Fibroblast of skin of abdomen (primary cell): ENCODE measurements around the gene SAA4.
"Not testable (repeated sequence)": the region's sequence is repeated elsewhere in the genome, so short reads cannot be mapped to it uniquely, and the experiment has no call there.

Source experiments
- DNase-seq: peaks from one replicate; pipeline ENCODE4 v3.0.0-alpha.2; 2013

SAA4 gene

DNA sequence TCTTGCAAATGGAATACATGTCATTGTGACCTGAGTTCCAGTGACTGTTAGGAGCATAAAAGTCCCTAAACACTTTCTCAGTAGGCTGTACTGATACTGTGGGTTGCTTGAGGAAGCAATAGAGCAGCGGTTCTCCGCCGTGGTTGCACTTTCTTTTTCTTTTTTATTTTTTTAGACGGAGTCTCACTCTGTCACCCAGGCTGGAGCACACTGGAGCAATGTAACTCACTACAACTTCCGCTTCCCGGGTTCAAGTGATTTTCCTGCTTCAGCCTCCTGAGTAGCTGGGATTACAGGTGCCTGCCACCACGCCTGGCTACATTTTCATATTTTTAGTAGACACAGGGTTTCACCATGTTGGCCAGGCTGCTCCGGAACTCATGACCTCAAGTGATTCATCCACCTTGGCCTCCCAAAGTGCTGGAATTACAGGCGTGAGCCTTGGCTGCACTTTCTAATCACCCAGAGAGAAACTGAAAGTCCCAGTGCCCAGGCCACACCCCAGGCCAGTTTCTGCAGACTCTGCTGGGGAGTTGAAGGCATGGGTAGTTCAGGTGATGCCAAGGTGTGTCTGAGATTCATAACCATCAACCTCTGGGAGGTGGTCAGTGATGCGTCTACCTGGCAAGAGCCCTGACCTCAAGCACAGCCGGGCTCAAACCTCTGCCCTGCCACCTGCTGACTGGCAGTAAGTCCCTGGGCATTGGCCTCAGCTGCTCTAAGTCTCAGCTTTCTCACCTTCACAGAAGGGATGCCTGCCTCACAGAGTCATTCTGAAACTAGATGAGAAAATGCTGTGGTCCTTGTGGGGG lies 10.0 kb upstream of the SAA4 start:
- not testable (repeated sequence) for DNase-seq

DNA sequence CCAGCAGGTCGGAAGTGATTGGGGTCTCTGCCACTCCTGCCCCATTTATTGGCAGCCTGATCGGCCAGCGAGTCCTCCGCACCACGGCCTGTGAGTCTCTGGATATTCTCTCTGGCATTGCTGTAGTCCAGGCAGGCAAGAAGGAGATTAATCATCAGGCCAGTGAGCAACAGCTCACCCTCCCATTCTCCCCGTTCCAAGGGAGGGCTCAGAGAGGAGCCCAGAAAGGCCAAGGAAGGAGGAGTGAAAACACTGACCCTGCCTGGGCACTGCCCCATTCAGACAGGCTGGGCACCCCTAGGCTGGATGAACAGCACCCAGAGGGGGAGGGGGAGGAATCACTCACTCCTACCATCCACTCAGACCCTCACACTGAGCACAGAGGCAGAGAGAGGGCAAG lies 8.8 kb upstream of the SAA4 start:
- DNase-seq = no peak

DNA sequence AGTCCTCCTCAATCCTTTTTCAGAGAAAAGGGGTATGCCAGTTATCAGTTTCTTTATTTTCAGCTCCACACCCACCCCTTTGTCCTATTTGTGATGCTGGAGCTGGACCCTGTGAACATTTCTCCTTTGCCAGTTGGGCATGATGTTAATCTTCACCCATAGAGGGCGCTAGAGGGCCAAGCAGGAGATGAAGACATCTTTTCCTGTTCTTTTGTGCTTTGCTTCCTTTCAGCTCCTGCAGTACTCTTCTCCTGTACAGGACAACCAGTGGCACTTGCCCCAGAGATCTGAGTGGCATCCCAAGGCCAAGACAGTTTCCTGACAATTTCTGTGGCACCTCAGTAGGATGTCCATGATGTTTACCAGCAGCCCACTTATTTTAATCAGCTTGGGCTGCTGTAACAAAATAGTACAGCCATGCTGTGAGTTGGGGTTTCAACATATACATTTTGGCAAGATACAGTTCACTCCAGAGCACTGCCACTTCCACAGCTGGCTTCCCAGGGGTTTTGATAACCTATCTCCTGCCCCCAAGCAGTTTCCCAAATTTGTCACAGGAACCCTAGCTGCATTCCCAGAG lies 7.3 kb upstream of the SAA4 start:
- peak; percentile 63 for DNase-seq

DNA sequence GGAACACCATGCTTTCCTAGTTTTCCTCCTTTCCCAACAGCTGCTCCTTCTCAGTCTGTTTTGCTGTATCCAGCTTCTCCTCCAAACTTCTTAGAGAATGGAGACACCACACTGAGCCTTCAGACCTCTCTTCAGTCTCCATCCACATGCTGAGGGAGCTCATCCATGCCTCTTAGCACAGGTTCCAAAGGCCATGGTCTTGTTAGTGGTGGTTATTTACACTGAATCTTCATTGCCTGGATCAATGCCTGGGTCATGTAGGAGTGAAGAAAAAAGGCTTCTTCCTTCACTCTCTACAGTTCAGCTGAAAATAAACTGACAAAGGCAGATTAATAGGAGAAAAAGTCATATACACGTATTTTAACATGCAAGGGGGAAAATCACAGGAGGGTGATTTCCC lies 3.1 kb upstream of the SAA4 start:
- DNase-seq = no peak

DNA sequence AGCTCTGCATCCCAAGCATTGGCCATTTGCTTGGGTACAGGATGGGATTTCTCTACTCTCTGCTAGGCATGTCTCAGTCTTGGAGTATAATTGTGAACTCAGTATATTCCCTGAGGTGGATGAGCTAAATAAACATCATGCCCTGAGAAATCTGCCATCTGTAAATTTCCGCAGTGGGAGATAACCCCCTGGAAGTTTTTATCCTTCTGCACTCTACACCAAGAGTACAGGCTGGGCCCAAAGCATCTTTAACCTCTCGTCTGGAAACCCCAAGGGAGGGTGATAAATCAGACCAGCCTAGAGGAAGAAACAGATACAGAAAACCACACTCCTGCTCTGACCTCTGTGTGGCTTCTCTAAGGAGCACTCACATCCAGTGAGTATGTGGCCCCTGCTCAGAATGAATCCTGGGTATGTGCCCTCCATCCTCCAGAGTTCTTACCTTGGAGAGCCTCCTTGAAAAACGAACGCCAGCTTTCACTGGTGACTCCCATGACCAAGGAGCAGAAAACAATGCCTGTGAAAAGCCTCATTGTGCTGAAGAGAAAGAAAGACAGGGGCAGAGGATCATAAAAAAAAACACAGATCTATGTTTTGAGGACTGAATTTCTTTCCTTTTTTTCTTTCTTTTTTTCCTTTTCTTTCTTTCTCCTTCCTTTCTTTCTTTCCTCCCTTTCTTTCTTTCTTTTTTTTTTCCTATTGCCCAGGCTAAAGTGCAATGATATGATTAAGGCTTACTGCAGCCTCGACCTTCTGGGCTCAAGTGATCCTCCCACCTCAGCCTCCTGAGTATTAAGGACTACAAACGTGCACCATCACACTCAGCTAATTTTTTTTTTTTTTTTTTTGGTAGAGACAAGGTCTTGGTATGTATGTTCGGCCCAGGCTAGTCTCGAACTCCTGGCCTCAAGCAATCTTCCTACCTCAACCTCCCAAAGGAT lies 938 bp downstream of the SAA4 start:
- no peak for DNase-seq

DNA sequence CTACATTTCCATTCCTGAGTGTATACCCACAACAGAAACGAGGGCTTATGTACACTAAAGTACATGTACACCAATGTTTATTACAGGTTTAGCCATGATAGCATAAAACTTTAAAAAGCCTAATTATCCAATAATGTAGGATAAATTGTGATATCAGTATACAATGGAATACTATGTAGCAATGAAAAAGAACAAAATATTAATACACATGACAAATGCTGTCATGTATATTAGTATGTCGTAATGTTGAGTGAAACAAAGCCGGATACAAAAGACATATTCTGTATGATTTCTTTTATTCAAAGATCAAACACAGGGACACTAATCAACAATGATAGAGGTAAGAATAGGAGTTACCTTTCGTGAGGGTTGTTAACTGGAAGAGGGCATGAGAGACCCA lies 2.7 kb downstream of the SAA4 start:
- no peak for DNase-seq

DNA sequence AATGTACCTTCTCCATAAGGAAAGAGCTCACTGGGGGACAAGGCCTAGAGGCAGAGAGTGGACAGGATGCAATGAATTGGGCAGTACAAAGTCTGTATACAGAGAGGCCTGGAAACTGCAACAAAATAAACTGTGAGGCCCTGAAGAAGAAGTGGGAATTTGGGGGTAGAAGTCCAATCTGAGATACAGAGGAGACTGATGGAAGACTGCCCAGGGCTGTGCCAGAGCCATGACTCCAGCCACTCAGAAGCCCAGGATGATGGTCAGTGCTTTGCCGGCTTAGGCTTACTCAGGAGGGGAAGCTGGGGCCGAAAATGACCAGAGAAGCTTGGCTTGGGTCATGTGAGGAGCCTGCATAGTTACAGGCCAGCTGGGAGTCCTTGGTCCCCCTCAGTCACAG lies 5.7 kb downstream of the SAA4 start:
- DNase-seq = no peak

DNA sequence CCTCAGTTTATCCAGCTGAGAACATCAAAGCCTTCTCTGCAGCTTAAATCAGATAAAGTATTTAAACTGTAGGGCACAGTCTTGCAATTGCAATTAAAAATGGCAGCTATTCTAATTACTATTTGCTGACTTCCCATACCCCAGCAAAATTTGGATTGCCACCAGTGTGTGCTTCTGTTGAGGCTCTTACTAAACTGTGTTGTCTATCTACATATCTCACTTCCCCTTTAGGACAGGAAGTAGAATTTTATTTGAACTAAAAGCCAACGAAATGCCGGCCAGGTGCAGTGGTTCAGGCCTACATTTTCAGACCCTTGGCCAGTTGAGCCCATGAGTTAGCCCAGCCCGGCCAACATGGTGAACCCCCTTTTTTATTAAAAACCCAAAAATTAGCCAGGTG lies 7.1 kb downstream of the SAA4 start:
- no peak for DNase-seq

DNA sequence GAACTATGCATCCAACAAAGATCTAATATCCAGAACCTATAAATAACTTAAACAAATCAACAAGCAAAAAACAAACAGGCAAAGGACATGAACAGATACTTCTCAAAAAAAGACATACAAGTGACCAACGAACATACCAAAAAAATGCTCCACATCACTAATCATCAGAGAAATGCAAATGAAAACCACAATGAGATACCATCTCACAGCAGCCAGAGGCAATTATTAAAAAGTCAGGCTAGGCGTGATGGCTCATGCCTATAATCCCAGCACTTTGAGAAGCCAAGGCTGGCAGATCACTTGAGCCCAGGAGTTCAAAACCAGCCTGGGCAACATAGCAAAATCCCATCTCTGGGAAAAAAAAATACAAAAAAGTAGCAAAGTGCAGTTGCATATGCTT lies 10.7 kb downstream of the SAA4 start:
- no peak for DNase-seq

DNA sequence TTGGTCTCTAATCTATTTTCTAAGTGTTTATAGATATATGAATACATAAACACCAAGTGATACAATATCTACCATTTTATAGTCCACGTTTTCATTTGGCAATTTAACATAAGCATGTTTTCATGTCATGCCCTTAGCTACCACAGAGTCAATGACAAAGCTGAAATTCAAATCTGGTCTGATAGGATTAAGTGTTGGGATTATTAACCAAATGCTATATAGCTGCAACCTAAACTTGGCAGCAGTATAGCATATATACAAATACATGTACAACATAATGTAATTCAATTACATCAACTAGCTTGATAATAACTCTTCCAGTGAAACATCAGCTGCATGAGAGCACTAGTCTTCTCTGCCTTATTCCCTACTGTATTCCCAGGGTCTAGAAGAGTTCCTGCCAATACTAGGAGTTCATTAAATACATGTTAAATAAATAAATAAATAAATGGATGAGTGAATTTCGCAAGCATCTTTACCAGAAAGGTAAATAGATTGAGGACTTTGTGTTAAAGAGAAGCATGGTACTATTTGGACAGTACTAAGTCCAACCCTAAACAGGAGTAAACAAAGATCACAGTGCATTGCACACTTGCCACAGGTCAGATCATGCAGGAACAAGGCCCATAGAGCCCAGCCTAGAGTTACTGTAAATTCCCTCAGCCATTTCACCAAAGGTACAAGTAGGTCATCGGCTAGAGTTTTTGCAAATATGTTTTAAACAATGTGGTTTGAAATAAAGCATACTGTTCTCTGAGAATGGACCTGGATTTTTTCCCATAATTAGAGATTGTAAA lies 12.8 kb downstream of the SAA4 start:
- no peak for DNase-seq

DNA sequence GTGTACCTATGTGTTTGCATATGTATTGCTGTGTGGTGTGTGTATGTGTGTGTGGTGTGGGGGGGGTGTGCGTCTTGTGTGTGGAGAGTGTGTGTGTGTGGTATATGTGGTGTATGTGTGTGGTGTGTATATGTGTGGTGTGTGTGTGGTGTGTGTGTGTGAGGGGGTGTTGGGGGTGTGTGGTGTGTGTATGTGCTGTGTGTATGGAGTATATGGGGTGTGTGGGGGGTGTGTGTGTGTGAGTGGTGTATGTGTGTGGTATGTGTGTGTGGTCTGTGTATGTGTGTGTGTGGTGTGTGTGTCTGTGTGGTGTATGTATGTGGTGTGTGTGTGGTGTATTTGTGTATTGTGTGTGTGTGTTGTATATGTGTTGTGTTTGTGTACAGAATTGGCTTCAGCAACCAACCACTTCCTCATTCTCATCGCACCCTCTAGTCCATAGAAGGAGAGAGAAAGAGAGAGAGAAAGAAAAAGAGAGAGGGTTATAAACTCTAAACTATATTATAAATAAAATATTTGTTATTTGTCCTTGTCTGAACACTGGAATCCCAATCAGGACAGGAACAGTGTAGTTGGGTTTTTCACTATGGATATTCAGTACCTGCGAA lies 13.7 kb downstream of the SAA4 start:
- no peak for DNase-seq

DNA sequence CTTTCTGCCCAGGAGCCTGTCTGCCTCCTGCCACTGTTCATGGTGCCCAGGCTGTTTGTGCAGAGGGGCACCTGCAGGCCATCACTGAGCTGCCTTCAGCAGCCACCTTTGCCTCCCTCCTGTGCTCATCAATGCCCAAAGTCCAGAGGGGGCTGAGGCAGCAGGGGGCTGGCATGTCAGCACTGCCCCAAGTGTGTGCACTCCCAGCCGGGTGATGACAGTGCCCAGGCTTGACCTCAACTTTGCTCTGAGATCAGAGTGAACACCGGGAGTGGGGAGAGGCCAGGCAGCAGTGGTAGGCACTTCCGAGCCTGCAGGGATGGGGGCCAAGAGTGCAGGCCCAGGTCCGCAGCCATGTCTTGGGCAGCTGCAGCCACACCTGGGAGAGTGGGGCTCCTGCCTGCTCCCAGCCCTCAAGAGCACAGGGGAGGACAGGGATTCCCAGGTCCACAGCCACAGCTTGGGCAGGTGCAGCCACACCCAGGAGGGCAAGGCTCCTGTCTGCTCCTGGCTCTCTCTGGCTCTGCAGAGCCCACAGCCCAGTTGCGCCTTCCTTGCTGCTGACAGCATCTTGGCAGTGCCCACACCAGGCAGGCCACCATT lies 15.2 kb downstream of the SAA4 start:
- no peak for DNase-seq

DNA sequence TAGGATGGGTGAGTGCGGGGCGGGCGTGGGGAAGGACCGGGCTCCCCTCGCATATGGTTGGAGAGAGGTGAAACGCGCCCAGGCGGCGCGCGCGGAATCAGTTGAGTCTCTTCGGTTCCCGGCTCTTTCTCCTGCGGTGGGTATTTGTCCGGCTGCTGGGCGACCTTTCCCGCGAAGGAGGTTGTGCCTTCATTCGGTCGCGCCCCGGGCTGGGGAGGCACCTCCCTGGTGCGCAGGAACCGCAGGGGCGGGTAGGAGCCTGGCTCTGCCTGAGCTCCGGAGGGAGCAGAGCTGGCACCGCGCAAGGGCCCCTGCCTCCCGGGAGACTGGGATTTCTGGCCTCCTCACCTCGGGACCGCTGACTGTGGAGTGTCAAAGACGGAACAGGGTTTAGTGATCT lies 27.5 kb downstream of the SAA4 start:
- no peak for DNase-seq

DNA sequence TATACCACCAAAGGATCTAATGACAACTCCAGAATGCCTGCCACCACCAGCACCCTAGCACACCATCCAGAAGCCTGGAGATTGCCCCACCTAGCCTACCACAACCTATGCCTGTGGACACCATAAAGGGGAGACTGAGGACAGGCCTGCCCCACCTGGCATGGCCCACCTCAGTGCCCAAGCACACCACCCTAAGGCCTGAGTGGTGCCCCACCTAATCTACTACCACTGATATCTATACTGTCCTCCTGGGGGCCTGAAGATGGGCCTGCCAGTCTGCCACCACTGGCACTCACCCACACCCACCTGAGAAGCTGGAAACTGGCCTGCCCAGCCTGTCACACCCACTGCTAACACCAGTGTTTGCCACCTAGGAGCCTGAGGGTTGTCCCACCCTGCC lies 31.8 kb downstream of the SAA4 start:
- no peak for DNase-seq

DNA sequence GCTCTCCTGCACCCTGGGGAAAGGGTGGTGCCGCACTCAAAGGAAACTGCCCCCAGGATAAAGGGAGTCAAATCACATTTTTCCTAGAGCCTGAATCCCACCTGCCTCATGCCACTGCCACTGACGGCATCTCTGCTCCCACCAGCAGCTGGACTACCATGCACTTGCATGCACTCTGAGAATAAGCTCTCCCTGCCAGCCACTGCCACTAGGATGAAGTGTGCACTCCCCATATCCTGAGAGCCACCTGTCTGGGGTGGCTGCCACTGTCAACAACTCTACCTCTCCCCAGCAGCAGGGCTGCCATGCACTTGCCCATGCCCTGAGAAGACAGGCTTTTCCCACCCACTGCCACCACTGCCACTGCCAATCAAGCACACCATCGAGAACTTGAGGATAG lies 32.4 kb downstream of the SAA4 start:
- DNase-seq = no peak

DNA sequence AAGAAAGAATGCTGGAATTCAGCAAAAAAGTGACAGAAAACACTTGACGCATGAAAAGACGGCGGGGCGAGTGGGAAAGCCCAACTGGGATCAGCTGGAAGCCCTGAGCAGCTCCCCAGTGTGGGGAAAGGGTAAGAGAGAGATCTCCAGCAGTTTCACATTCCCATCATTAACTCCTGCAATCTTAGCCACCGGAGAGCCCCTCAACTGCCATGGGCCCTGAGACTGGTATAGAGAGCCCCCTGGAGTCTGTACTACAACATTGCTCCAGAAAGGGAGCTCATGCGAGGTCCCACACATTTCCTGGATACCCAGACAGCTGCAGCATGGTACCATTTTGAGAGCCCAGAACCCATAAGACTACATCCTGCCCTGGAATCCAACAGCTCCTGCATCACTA lies 32.9 kb downstream of the SAA4 start:
- peak; percentile 4 for DNase-seq

DNA sequence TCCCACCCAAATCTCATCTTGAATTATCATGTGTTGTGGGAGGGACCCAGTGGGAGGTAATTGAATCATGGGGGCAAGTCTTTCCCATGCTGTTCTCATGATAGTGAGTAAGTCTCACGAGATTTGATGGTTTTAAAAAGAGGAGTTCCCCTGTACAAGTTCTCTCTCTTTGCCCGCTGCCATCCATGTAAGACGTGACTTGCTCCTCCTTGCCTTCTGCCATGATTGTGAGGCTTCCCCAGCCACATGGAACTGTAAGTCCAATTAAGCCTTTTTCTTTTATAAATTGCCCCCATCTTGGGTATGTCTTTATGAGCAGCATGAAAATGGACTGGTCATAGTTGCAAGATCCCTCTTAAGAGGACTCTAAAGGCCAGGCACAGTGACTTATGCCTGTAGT lies 38.9 kb downstream of the SAA4 start:
- not testable (repeated sequence) for DNase-seq

DNA sequence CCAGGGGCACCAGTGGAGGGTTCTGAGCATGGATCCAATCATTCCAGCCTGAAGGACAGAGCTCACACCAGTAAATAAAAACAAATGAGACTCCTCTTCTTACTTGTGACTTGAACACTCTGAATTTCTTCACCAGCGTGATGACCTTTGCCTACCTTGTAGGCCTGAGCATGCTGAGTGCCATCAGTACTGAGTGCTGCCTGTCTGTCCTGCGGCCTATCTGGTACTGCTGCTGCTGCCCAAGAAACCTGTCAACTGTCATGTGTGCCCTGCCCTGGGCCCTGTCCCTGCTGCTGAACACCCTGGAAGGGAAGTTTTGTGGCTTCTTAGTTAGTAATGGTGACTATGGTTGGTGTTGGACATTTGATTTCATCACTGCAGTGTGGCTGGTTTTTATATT lies 40.1 kb downstream of the SAA4 start:
- DNase-seq = no peak

DNA sequence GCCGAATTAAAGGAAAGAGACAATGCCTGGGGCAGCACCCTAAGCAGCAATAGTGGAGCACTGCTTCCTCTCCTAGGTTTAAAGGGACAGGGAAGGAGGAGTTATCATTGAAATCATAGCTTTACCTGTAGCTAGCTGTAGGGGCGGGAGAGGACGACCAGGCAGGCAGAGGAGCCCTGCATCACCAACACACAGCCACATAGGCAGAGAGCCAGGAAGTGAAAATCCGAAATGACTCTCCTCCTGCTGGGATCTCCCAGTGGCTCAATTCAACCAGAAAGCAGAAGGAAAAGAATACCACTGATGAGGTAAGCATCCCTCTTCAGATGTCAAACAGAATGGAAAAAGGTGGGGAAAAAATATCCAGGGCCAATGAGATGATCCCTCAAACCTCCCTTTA lies 43.6 kb downstream of the SAA4 start:
- DNase-seq = no peak

DNA sequence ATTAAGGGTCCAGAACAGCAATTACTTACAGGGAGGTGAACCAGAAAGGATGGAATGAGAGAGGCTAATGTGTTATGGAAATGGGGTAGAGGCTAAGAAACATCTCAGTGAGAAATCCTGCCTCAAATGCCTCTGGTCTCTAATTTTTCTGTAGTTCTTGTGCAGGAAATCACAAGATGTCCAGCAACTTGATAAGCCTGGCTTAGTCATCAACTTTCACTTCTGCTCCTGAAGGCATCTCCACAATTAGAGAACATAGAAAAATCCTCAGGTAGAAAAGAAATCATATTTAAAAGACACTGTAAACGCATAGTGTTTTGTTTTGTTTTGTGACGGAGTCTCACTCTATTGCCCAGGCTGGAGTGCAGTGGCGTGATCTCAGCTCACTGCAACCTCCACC lies 45.2 kb downstream of the SAA4 start:
- DNase-seq = no peak

DNA sequence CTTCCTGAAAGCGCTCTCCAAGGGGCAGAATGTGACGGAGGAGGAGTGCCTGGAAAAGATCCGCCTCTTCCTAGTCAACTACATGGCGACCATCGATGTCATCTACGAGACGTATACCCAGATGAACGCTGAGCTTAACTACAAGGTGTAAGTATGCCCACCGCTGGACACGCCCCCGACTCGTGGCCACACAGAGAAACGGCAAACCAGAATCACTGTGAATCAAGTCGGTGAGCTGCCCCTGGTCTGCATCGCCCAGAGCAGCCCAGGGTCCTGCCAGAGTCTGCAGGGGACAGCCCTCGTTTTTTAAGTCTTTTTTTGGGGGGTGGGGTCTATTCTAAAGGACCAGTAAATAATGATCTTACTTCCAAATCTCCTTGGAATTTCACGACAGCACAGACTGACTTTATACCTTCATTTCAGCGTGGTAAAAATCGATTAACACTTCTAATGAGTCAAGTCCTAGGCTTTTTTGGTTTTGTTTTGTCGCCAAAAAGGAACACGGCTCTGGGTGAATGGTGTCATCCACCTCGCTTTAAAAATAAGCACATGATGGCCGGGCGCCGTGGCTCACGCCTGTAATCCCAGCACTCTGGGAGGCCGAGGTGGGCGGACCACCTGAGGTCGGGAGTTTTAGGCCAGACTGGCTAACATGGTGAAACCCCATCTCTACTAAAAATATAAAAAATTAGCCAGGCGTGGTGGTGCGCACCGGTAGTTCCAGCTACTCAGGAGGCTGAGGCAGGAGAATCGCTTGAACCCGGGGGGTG lies 46.9 kb downstream of the SAA4 start:
- not testable (repeated sequence) for DNase-seq
